Karpas-422 (cell line): ENCODE results near the gene HGFAC. TPM values are rescaled to one million over a fixed set of nuclear protein-coding genes. Genes with fewer than 3 reads are reported as not detected.

Experiments
- DNase-seq: peaks from one replicate; pipeline ENCODE4 v3.0.0-alpha.2; 2015
- H2AFZ ChIP-seq: fragments of 200-600 bp; sonication (generic); 2 replicates; pipeline ENCODE4 v1.6.1; 2014; ENCODE audit warnings: antibody characterized with exemption, low read length, mixed read lengths
- H3K27ac ChIP-seq: fragments of 200-600 bp; sonication (generic); 2 replicates; pipeline ENCODE4 v1.5.1; 2014; ENCODE audit warnings: mild to moderate bottlenecking, low read length, moderate library complexity
- H3K27me3 ChIP-seq: fragments of 200-600 bp; sonication (generic); 2 replicates; pipeline ENCODE4 v1.6.1; 2014; ENCODE audit warnings: low read length, mixed read lengths
- H3K36me3 ChIP-seq: fragments of 200-600 bp; sonication (generic); 2 replicates; pipeline ENCODE4 v1.6.1; 2014; ENCODE audit warnings: low read length, mixed read lengths; ENCODE audit not compliant: insufficient read depth
- H3K4me1 ChIP-seq: fragments of 200-600 bp; sonication (generic); 2 replicates; pipeline ENCODE4 v1.6.1; 2014; ENCODE audit warnings: mild to moderate bottlenecking, low read length, mixed read lengths
- H3K4me2 ChIP-seq: fragments of 200-600 bp; sonication (generic); 2 replicates; pipeline ENCODE4 v1.6.1; 2014; ENCODE audit warnings: low read length, low read depth, mild to moderate bottlenecking; ENCODE audit not compliant: poor library complexity, severe bottlenecking
- H3K4me3 ChIP-seq: fragments of 200-600 bp; sonication (generic); 2 replicates; pipeline ENCODE4 v1.5.1; 2014; ENCODE audit warnings: mild to moderate bottlenecking, antibody characterized with exemption, low read length, mixed read lengths
- H3K79me2 ChIP-seq: fragments of 200-600 bp; sonication (generic); 2 replicates; pipeline ENCODE4 v1.6.1; 2014; ENCODE audit warnings: mild to moderate bottlenecking, low read length, mixed read lengths
- H3K9ac ChIP-seq: fragments of 200-600 bp; sonication (generic); 2 replicates; pipeline ENCODE4 v1.6.0; 2014; ENCODE audit warnings: low read length
- H3K9me2 ChIP-seq: fragments of 200-600 bp; sonication (generic), shearing (Covaris generic); replicated peaks from 2 replicates; pipeline ENCODE4 v1.6.0; 2014; ENCODE audit warnings: mild to moderate bottlenecking, low read length, moderate library complexity; ENCODE audit not compliant: insufficient read depth
- H3K9me3 ChIP-seq: fragments of 300-700, 200-600 bp; sonication (generic); 2 replicates; pipeline ENCODE4 v1.6.1; 2014; ENCODE audit warnings: low read length, mixed read lengths
- H4K20me1 ChIP-seq: fragments of 200-600 bp; sonication (generic); 2 replicates; pipeline ENCODE4 v1.6.1; 2014; ENCODE audit warnings: mild to moderate bottlenecking, antibody characterized with exemption, low read length, low read depth; ENCODE audit not compliant: insufficient read depth
- total RNA-seq: library from RNA; depleted of rRNA; stranded (reverse); fragments of >200 nt; shearing (Covaris generic); gene quantifications from 2 replicates; pipeline ENCODE4 v1.2.3, GENCODE V29; 2014; ENCODE audit warnings: low replicate concordance

HGFAC gene
- total RNA-seq, 1 experiment from 2014 or later, result not detected

DNA sequence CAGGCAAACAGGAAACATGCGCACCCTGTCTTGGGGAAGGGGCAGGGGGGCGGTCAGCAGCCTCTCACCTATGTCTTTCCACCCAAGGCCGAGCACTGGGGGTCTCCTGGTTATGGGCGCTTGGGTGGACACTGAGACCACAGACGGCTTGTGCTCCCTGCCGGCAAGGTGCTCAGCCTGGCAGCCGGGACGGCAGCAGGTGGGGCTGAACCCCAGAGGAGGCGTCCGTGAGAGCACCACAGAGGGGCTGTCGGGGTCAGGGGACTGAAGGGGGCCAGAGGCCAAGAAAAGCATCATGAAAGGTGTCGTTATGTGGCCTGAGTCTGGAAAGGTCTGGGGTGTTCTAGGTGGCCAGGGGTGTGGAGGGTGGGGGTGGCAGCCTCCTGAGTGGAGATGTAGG lies 40.9 kb downstream of the HGFAC start:
- H3K79me2 ChIP-seq, result no peaks in the 10 kb centered on the region
- H3K9me3 ChIP-seq, result no peaks in the 10 kb centered on the region
- peaks cover 49% of the 10 kb centered on the region for H3K4me1 ChIP-seq
- no peak overlapping the region for H3K4me3 ChIP-seq
- no peak overlapping the region for H3K9ac ChIP-seq
- H3K27ac ChIP-seq, result no peak overlapping the region
- H2AFZ ChIP-seq, result no peak overlapping the region
- no peak overlapping the region for H3K4me2 ChIP-seq
- H4K20me1 ChIP-seq, result peaks cover 6% of the 10 kb centered on the region; the same call in 1 of the 2 replicates
- H3K27me3 ChIP-seq, result no peaks in the 10 kb centered on the region
- H3K9me2 ChIP-seq, result no peaks in the 10 kb centered on the region
- DNase-seq, result no peak
- H3K36me3 ChIP-seq, result no peaks in the 10 kb centered on the region

DNA sequence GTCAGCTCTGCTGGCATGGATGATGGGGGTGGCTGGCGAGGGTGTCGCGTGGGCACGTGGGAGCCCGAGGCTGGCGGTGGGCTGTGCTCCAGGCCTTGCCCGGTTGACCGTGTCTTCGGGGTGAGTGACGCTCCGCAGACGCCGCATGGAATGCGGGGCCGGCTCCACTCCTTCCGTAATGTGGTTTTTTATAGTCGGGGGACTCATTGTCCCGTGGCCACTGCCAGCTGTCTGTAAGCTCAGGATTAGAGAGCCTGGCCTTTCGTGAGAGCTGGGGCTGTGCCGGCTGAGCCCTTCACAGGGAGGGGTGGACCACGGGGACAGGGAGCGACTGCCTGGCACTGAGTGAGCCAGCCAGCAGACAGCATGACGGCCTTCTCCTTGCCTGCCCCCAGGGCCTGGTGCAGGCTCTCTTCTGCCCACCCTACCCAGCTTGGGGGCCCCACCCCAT lies 41.7 kb downstream of the HGFAC start:
- Histone ChIP-seq H2AFZ (no peak overlapping the region), H3K27ac (no peak overlapping the region), H3K9ac (peak overlapping the region; percentile 70; the same call in 1 of the 2 replicates), H3K27me3 (no peaks in the 10 kb centered on the region), H4K20me1 (peaks cover 9% of the 10 kb centered on the region; the same call in 1 of the 2 replicates), H3K79me2 (no peaks in the 10 kb centered on the region), H3K9me2 (no peaks in the 10 kb centered on the region), H3K4me1 (peaks cover 49% of the 10 kb centered on the region), H3K36me3 (no peaks in the 10 kb centered on the region), H3K9me3 (no peaks in the 10 kb centered on the region), H3K4me2 (peak overlapping the region; percentile 69), H3K4me3 (no peak overlapping the region; the same call in 1 of the 2 replicates)
- DNase-seq, result no peak

- no peaks in the 10 kb centered on the region for H3K9me2 ChIP-seq
- H3K79me2 ChIP-seq, result no peaks in the 10 kb centered on the region
- H3K9ac ChIP-seq, result peak overlapping the region; percentile 70
- no peak overlapping the region; the same call in 1 of the 2 replicates for H2AFZ ChIP-seq
- H3K4me3 ChIP-seq, result peak overlapping the region; percentile 70
- no peaks in the 10 kb centered on the region for H3K36me3 ChIP-seq
- H3K4me1 ChIP-seq, result peaks cover 49% of the 10 kb centered on the region
- peaks cover 14% of the 10 kb centered on the region for H4K20me1 ChIP-seq
- DNase-seq, result peak; percentile 80
- H3K27ac ChIP-seq, result peak overlapping the region; percentile 65
- no peaks in the 10 kb centered on the region for H3K9me3 ChIP-seq
- H3K27me3 ChIP-seq, result no peaks in the 10 kb centered on the region
- H3K4me2 ChIP-seq, result peak overlapping the region; percentile 69
Observed at GRCh38 chr4:3484057-3484973, 42.5 kb downstream of the HGFAC start.

GRCh38 chr4:3485011-3485791 lies 43.4 kb downstream of the HGFAC start:
- Histone ChIP-seq H3K4me3 (peak overlapping the region; percentile 70), H3K4me2 (peak overlapping the region; percentile 69), H4K20me1 (peaks cover 14% of the 10 kb centered on the region), H3K36me3 (no peaks in the 10 kb centered on the region), H3K27ac (peak overlapping the region; percentile 65), H3K27me3 (no peaks in the 10 kb centered on the region), H2AFZ (no peak overlapping the region; the same call in 1 of the 2 replicates), H3K9me2 (no peaks in the 10 kb centered on the region), H3K9me3 (no peaks in the 10 kb centered on the region), H3K79me2 (no peaks in the 10 kb centered on the region), H3K9ac (peak overlapping the region; percentile 70), H3K4me1 (peaks cover 49% of the 10 kb centered on the region)
- DNase-seq, result peak; percentile 89

- Histone ChIP-seq H3K79me2 (no peaks in the 10 kb centered on the region), H3K4me3 (peak overlapping the region; percentile 70), H4K20me1 (peaks cover 14% of the 10 kb centered on the region), H3K9me3 (no peaks in the 10 kb centered on the region), H3K27ac (peak overlapping the region; percentile 53; the same call in 1 of the 2 replicates), H3K9me2 (no peaks in the 10 kb centered on the region), H3K4me1 (peaks cover 44% of the 10 kb centered on the region), H3K4me2 (peak overlapping the region; percentile 69), H3K9ac (peak overlapping the region; percentile 70), H3K27me3 (no peaks in the 10 kb centered on the region), H2AFZ (no peak overlapping the region), H3K36me3 (no peaks in the 10 kb centered on the region)
- no peak for DNase-seq
Observed at GRCh38 chr4:3485886-3486540, 44.2 kb downstream of the HGFAC start.

- Histone ChIP-seq H3K27ac (no peak overlapping the region), H3K9me2 (no peaks in the 10 kb centered on the region), H4K20me1 (peaks cover 14% of the 10 kb centered on the region), H3K4me1 (peaks cover 38% of the 10 kb centered on the region), H3K4me3 (peak overlapping the region; percentile 70), H3K9ac (peak overlapping the region; percentile 70), H3K36me3 (no peaks in the 10 kb centered on the region), H3K4me2 (peak overlapping the region; percentile 69), H3K27me3 (no peaks in the 10 kb centered on the region), H2AFZ (no peak overlapping the region), H3K79me2 (no peaks in the 10 kb centered on the region), H3K9me3 (no peaks in the 10 kb centered on the region)
- DNase-seq, result no peak
Observed at GRCh38 chr4:3486541-3487540, 45.1 kb downstream of the HGFAC start.

- H3K36me3 ChIP-seq, result no peaks in the 10 kb centered on the region
- peaks cover 14% of the 10 kb centered on the region for H4K20me1 ChIP-seq
- no peak overlapping the region for H3K4me2 ChIP-seq
- H3K27ac ChIP-seq, result no peak overlapping the region
- no peaks in the 10 kb centered on the region for H3K27me3 ChIP-seq
- H3K4me1 ChIP-seq, result peaks cover 38% of the 10 kb centered on the region
- no peak for DNase-seq
- H2AFZ ChIP-seq, result no peak overlapping the region
- H3K9me2 ChIP-seq, result no peaks in the 10 kb centered on the region
- H3K79me2 ChIP-seq, result no peaks in the 10 kb centered on the region
- no peak overlapping the region for H3K4me3 ChIP-seq
- no peak overlapping the region for H3K9ac ChIP-seq
- H3K9me3 ChIP-seq, result no peaks in the 10 kb centered on the region
Observed at GRCh38 chr4:3487861-3488260, 46.1 kb downstream of the HGFAC start.
